GM18519 (cell line): ENCODE results near the gene IL1RL1.

Experiments
- ATAC-seq: cut with Tn5 transposase; IDR thresholded peaks from one replicate; pipeline ENCODE4 v1.9.1; 2021; ENCODE audit warnings: mild to moderate bottlenecking, moderate library complexity; ENCODE audit not compliant: unreplicated experiment, low FRiP score

The IL1RL1 gene

GRCh38 chr2:102366406-102367112 is 55.2 kb downstream of the IL1RL1 start:
- peak; percentile 86 for ATAC-seq

- ATAC-seq = peak; percentile 53
Observed at GRCh38 chr2:102367331-102367971, 56.1 kb downstream of the IL1RL1 start.

DNA sequence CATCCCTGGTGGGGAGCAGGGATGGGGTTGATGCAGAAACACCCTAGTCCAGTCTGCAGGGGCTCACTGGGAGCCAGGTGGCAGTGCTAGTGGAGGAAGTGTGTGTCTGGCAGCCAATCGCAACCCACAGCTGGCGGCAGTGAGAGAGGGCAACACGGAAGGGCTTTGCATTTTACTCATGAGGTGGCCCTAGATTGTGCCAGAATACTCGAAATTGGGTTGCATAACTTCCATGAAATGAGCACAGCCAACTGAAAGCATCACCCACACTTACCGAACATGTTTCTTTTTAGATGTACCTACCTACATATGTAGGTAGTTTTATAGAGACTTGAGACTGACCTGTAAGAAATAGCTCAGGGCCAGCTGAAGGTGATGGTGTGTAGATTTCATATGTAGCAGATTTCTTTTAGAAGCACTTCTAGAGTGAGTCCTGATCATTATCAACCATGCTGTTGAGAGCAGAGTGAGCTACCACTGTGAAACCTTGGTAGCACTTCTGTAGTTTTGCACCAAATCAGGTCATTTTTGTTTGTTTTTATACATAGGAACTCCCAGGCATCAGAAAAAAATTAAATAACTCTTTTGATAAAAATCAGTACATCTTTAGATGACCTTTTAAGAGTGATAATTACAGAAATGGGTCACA is 57.2 kb downstream of the IL1RL1 start:
- no peak for ATAC-seq

DNA sequence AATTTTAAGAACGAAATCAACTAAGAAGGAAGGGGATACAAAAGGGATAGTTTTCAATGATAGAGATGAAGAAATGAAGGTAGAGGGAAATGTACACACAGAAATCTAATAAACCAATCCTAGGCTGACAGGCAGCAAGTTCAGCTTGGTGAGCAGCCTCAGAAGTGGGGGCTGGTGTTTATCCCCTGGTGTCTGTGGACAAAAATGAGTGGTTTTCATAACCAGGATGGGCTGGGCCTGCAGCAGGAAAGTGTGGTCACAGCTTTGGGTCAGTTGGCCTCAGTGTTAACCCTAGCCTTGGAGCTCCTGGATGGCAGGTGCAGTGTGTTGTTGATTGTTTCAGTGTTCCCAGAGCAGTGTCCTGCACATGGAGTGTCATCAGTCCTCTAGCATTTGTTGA is 58.5 kb downstream of the IL1RL1 start:
- ATAC-seq = no peak

- ATAC-seq = no peak
Observed at GRCh38 chr2:102376052-102376591, 64.8 kb downstream of the IL1RL1 start.

DNA sequence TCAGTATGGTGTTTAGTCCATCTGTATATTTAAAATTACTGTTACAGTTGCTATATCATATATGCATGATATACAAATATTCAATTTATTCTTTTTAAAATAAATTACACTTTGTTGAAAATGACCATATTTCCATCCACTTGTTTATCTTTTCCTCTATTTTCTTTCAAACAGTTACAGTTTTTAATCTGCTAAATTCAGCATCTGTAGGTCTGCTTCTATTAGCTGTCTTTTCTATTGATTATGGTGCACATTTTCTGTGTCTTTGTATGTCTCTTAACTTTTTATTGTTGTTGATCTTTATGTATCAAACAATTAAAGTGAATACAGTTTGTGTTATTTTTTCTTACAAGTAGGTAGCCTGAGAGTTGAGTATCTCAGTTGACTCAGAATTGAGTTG is 72.4 kb downstream of the IL1RL1 start:
- ATAC-seq = no peak

GRCh38 chr2:102385522-102385921 is 74.2 kb downstream of the IL1RL1 start:
- no peak for ATAC-seq

DNA sequence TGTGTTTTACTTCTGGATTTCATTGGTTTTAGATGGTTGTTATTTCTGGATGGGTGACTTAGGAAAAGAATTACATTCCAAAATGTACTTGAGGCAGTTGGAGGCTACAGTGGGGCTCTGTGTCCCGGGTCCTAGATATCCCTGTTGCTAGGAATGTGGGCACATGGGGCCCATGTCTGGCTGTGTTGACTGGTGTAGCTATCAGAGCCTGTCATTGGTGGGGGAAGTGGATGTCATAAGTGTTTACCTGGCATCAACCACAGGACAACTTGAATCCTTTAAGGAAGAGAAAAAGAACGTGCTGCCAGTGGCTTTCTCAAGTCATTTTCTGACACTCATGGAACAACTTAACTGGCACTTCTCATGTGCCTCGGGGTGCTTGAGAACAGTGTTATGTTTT is 74.6 kb downstream of the IL1RL1 start:
- ATAC-seq = no peak

DNA sequence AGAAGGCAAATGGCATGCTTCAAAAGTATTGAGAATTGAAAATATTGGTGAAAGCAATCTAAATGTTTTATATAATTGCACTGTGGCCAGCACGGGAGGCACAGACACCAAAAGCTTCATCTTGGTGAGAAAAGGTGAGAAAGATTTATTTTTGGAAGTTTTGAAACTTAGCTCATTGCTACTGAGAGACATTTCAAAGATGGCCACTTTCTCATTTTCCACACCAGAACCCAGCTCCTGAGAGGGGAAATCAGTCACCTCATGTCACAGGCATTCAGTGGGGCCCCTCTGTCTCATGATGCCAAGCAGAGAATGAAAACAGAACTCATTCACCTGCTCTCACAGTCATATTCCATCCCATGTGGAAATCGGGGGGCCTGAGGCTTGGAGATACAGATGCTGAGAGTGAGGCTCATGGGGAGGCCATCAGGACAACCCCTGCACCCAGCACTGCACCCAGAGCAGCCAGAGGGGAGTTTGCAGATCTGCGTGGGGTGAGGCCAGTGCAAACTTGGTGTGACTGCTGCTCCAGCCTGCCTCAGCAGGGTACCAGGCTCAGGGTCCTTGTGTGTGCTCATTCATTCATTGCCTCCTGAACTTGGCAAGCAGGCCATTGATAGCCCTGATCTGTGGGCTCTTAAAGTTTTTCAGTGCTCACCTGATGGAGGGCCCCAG is 75.6 kb downstream of the IL1RL1 start:
- ATAC-seq = no peak

DNA sequence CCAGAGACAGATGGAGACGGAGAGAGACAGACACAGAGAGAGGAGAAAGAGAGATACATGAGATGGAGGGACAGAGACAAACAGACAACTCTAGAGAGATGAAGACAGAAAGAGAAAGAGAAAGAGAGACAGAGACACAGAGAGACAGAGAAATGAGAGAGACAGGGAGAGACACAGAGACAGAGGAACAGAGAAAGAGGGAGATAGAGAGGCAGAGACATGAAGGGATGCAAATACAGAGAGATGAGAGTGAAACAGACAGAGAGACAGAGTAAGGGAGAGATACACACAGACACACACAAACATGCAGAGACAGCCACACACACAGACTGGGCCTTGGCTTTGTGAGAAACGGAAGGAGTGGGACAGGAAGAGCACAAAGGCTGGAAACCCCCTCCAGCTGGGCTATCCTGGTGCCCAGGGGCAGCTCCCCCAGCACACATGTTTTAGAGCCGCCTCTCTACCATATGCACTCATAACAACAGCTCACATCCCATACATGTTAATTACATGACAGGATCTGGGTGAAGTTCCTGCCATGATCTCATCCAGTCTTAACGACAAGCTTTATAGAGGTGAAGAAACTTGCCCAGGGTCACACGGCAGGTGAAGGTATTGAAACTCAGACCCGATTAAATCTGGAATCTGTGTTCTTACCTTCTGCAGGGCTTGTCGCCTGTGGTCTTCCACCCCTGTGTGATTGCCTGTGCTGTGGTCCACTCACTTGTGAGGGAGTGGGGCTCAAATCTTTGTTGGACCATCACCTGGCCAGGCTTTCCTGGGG is 76.6 kb downstream of the IL1RL1 start:
- no peak for ATAC-seq

DNA sequence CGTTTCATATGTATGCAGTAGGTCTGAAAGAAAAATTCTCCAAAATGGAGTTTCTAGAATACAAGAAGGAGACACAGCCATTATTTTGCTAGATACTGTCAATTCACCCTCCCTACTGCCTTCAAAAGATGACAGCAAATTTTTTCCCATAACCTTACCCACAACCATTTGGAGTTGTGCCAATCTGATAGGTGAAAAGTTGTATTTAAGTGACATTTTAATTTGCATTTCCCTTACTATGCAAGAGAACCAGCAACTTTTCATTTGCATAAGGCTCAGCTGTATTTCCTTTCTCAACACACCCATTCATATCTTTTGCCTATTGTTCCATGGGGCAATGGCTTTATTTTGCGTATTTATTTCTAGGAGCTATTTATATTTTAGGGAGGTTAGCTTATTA is 80.2 kb downstream of the IL1RL1 start:
- ATAC-seq = no peak

DNA sequence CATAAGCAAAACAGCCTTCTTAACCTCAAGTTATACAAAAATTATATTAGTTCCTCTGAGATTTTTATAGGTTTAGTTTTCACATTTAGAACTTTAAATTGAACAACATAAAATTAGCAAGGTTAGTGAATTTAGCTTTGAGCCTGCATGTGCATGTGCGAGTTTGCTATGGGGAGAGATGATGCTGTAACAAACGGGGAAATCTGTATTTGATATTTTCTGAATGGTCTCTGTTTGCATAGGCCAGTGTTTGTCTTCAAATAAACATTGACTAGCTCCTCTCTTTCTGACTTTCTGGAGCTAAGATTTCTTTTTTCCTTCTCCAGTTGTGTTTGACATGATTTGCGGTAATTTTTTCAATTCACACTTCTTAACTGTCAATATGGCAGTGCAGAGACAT is 80.7 kb downstream of the IL1RL1 start:
- no peak for ATAC-seq

DNA sequence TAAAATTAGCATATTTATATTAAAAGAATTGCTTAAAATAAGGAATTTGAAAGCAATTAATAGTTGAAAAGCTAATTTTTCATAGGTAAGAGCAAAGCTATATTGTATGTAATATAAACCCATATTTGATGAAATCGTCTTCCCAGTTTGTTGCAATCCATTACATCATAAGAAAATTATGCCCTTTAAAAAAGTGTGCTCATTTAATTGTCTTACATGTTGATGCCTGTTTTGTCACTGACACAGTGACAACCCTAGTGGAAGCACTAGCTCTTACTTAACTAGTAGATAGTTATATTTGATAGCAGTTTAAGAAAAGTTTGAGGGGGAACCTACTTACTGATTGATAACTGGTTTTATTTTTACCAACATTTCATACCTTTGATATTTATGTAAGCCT is 81.6 kb downstream of the IL1RL1 start:
- no peak for ATAC-seq

DNA sequence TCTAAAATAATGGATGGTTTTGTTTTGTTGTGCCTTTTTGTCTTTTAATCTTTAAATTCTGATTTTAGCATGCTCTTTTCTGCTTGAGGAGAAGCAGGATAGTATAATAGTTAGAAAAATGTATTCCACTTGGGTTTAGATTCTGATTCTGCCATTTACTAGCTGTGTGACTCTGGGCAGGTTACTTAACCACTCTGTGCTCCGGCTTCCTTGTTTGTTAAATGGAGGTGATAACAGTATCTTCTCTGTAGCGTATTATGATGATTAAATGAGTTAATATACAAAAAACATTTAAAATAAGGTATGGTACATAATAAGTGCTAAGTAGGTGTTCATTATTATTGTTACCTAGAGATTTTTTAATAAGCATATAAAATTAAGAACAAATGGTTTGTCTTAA is 84.6 kb downstream of the IL1RL1 start:
- no peak for ATAC-seq

DNA sequence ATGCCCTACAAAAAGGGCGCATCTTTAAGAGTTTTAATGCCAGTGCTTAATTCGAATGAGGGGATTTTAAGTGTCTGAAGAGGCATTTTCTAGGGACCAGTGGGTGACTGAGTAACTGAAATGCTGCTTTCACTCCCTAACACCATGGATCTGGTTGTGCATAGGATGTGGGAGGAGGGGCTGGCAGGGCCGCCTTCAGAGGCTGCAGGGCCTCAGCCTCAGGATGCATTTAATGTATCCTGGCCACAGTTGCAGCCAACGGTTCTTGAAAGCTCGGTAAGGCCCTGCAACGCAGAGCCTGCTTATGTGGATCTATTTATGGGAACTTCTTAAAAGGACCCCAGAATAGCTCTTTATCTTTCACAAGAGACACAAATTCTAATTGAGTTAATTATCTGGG is 85.8 kb downstream of the IL1RL1 start:
- no peak for ATAC-seq

GRCh38 chr2:102399499-102400141 is 88.3 kb downstream of the IL1RL1 start:
- ATAC-seq = no peak

DNA sequence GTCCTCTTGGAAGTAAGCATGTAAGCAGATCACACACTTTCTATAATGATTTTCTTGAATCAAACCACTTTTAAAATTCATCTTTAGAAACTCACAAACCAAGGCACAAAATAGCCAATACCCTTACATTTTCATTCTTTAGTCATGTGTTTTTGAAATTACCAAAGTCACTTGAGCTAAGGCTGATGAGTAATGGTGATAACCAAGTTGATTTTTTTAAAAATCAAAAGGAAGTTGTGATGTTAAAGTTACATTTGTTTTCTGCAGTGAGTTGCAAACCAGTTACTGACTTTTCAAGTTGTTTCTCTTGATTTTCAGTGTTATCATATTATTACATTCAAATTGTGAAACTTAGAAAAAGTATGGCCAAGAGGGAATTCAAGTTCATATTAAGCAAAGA is 90.1 kb downstream of the IL1RL1 start:
- ATAC-seq = no peak
